ENCODE data around the gene CYGB.
A peak's percentile ranks its signal among the peaks of the same experiment; 100 is the strongest.

Gene CYGB

GRCh38 chr17:76499267-76499667 is 38.2 kb downstream of the CYGB start:
- no peak overlapping the region for H3K27ac ChIP-seq
- H3K9ac ChIP-seq (ENCODE audit: insufficient read length) = no peak overlapping the region

GRCh38 chr17:76498876-76499251 is 38.6 kb downstream of the CYGB start:
- no peak for TF ChIP-seq FOXP2 (optimal IDR thresholded peaks at IDR 0.05; ENCODE audit: control extremely low read depth, extremely low read length, insufficient read depth)
- no peak for TF ChIP-seq POLR2AphosphoS5 (IDR thresholded peaks at IDR 0.05; ENCODE audit: borderline replicate concordance, low read depth, low read length)
- TF ChIP-seq EZH2 (IDR thresholded peaks at IDR 0.05) = no peak
- DNase-seq (ENCODE audit: low read depth, low spot score) = no peak
- H3K27ac ChIP-seq = no peak overlapping the region
- no peaks in the 10 kb centered on the region for H3K9me3 ChIP-seq (ENCODE audit: low read depth, low read length)
- H3K36me3 ChIP-seq (ENCODE audit: insufficient read depth, low read length) = no peaks in the 10 kb centered on the region
- H3K9ac ChIP-seq (ENCODE audit: insufficient read length) = no peak overlapping the region
- H3K4me3 ChIP-seq = no peak overlapping the region; the same call in 1 of the 2 replicates

More at GRCh38 chr17:76499267-76499667, 38.2 kb downstream of the CYGB start:
- TF ChIP-seq EZH2 (IDR thresholded peaks at IDR 0.05) = no peak
- no peak for TF ChIP-seq POLR2AphosphoS5 (IDR thresholded peaks at IDR 0.05; ENCODE audit: borderline replicate concordance, low read depth, low read length)
- TF ChIP-seq FOXP2 (optimal IDR thresholded peaks at IDR 0.05; ENCODE audit: control extremely low read depth, extremely low read length, insufficient read depth) = no peak
- no peaks in the 10 kb centered on the region for H3K9me3 ChIP-seq (ENCODE audit: low read depth, low read length)
- no peak overlapping the region for H3K4me3 ChIP-seq
- DNase-seq (ENCODE audit: low read depth, low spot score) = no peak
- H3K36me3 ChIP-seq (ENCODE audit: insufficient read depth, low read length) = no peaks in the 10 kb centered on the region

- Histone ChIP-seq H3K9ac (ENCODE audit: insufficient read length) (no peak overlapping the region), H3K27ac (no peak overlapping the region), H3K4me3 (peak overlapping the region; percentile 61)
These were observed 39.3 kb downstream of the CYGB start for GRCh38 chr17:76497979-76498875.

GRCh38 chr17:76497699-76497978 is 39.9 kb downstream of the CYGB start:
- peak overlapping the region; percentile 61; the same call in 1 of the 2 replicates for H3K4me3 ChIP-seq

More at GRCh38 chr17:76497979-76498875, 39.3 kb downstream of the CYGB start:
- DNase-seq (ENCODE audit: low read depth, low spot score) = no peak
- Histone ChIP-seq H3K36me3 (ENCODE audit: insufficient read depth, low read length) (no peaks in the 10 kb centered on the region), H3K9me3 (ENCODE audit: low read depth, low read length) (no peaks in the 10 kb centered on the region)
- TF ChIP-seq FOXP2 (optimal IDR thresholded peaks at IDR 0.05; ENCODE audit: control extremely low read depth, extremely low read length, insufficient read depth) (peak; percentile 61), EZH2 (IDR thresholded peaks at IDR 0.05) (no peak), POLR2AphosphoS5 (IDR thresholded peaks at IDR 0.05; ENCODE audit: borderline replicate concordance, low read depth, low read length) (0 out of 2 replicates have a peak, but pooled peaks have one; percentile 22)

GRCh38 chr17:76496464-76496863 is 41.0 kb downstream of the CYGB start:
- Histone ChIP-seq H3K27ac (no peak overlapping the region), H3K4me3 (no peak overlapping the region), H3K9ac (ENCODE audit: insufficient read length) (no peak overlapping the region), H3K9me3 (ENCODE audit: low read depth, low read length) (no peaks in the 10 kb centered on the region), H3K36me3 (ENCODE audit: insufficient read depth, low read length) (no peaks in the 10 kb centered on the region)
- no peak for DNase-seq (ENCODE audit: low read depth, low spot score)
- TF ChIP-seq FOXP2 (optimal IDR thresholded peaks at IDR 0.05; ENCODE audit: control extremely low read depth, extremely low read length, insufficient read depth) (no peak), POLR2AphosphoS5 (IDR thresholded peaks at IDR 0.05; ENCODE audit: borderline replicate concordance, low read depth, low read length) (no peak), EZH2 (IDR thresholded peaks at IDR 0.05) (no peak)

More at GRCh38 chr17:76497699-76497978, 39.9 kb downstream of the CYGB start:
- no peak for DNase-seq (ENCODE audit: low read depth, low spot score)
- H3K9ac ChIP-seq (ENCODE audit: insufficient read length) = no peak overlapping the region
- H3K27ac ChIP-seq = no peak overlapping the region
- no peaks in the 10 kb centered on the region for H3K9me3 ChIP-seq (ENCODE audit: low read depth, low read length)
- H3K36me3 ChIP-seq (ENCODE audit: insufficient read depth, low read length) = no peaks in the 10 kb centered on the region
- TF ChIP-seq EZH2 (IDR thresholded peaks at IDR 0.05) = no peak
- no peak for TF ChIP-seq POLR2AphosphoS5 (IDR thresholded peaks at IDR 0.05; ENCODE audit: borderline replicate concordance, low read depth, low read length)
- TF ChIP-seq FOXP2 (optimal IDR thresholded peaks at IDR 0.05; ENCODE audit: control extremely low read depth, extremely low read length, insufficient read depth) = no peak

- Histone ChIP-seq H3K9ac (ENCODE audit: insufficient read length) (no peak overlapping the region), H3K27ac (no peak overlapping the region), H3K36me3 (ENCODE audit: insufficient read depth, low read length) (no peaks in the 10 kb centered on the region), H3K9me3 (ENCODE audit: low read depth, low read length) (no peaks in the 10 kb centered on the region), H3K4me3 (no peak overlapping the region)
- TF ChIP-seq EZH2 (IDR thresholded peaks at IDR 0.05) = no peak
- peak; percentile 15; the same call in 1 of the 2 replicates for TF ChIP-seq POLR2AphosphoS5 (IDR thresholded peaks at IDR 0.05; ENCODE audit: borderline replicate concordance, low read depth, low read length)
- TF ChIP-seq FOXP2 (optimal IDR thresholded peaks at IDR 0.05; ENCODE audit: control extremely low read depth, extremely low read length, insufficient read depth) = no peak
- DNase-seq (ENCODE audit: low read depth, low spot score) = no peak
These were observed 41.7 kb downstream of the CYGB start for GRCh38 chr17:76495663-76496400.

- no peak for TF ChIP-seq EZH2 (IDR thresholded peaks at IDR 0.05)
- TF ChIP-seq FOXP2 (optimal IDR thresholded peaks at IDR 0.05; ENCODE audit: control extremely low read depth, extremely low read length, insufficient read depth) = no peak
- TF ChIP-seq POLR2AphosphoS5 (IDR thresholded peaks at IDR 0.05; ENCODE audit: borderline replicate concordance, low read depth, low read length) = no peak
- no peak for DNase-seq (ENCODE audit: low read depth, low spot score)
- no peak overlapping the region for H3K4me3 ChIP-seq
- H3K9ac ChIP-seq (ENCODE audit: insufficient read length) = no peak overlapping the region
- H3K36me3 ChIP-seq (ENCODE audit: insufficient read depth, low read length) = no peaks in the 10 kb centered on the region
- H3K9me3 ChIP-seq (ENCODE audit: low read depth, low read length) = no peaks in the 10 kb centered on the region
- H3K27ac ChIP-seq = no peak overlapping the region
These were observed 43.9 kb downstream of the CYGB start for GRCh38 chr17:76493505-76494167.
